Measurements from ENCODE around the gene CLDN19. TPM values are rescaled to one million over a fixed set of nuclear protein-coding genes. Genes with fewer than 3 reads are reported as not detected.
A peak's percentile ranks its signal among the peaks of the same experiment; 100 is the strongest.

The CLDN19 gene
- total RNA-seq, 1 experiment from 2014 or later = 12.5 TPM

GRCh38 chr1:42743317-42744147 lies 3.5 kb upstream of the CLDN19 start:
- Histone ChIP-seq H3K79me2 (ENCODE audit: insufficient read depth, low read length) (no peaks in the 10 kb centered on the region), H2BK5ac (ENCODE audit: insufficient read length, low read length) (no peak overlapping the region), H3K27me3 (ENCODE audit: insufficient read depth, low read length) (no peaks in the 10 kb centered on the region), H3K23ac (ENCODE audit: insufficient read length, low read depth, low read length) (no peak overlapping the region), H2AFZ (ENCODE audit: low read length) (no peak overlapping the region), H3K9me3 (ENCODE audit: control insufficient read depth, low read depth, low read length) (no peaks in the 10 kb centered on the region), H3K14ac (ENCODE audit: insufficient read depth, low read length) (no peak overlapping the region), H2BK12ac (ENCODE audit: insufficient read length, low read depth, low read length) (no peak overlapping the region), H2AK5ac (ENCODE audit: insufficient read length, low read length) (no peak overlapping the region), H2BK15ac (ENCODE audit: low read depth, low read length) (no peak overlapping the region), H2BK20ac (ENCODE audit: low read depth, low read length, poor library complexity, severe bottlenecking) (no peak overlapping the region), H3K27ac (ENCODE audit: insufficient read length, low read depth, low read length) (no peak overlapping the region), H4K20me1 (ENCODE audit: control insufficient read depth, insufficient read depth, insufficient read length) (no peaks in the 10 kb centered on the region), H4K5ac (ENCODE audit: insufficient read length, low read depth, low read length) (no peak overlapping the region), H3T11ph (ENCODE audit: low read length) (no peak overlapping the region), H2BK120ac (ENCODE audit: low read depth, low read length, poor library complexity, severe bottlenecking) (no peak overlapping the region), H4K91ac (ENCODE audit: insufficient read length, low read depth, low read length) (no peak overlapping the region), H3K79me1 (ENCODE audit: insufficient read depth, low read depth, low read length, poor library complexity, severe bottlenecking) (no peaks in the 10 kb centered on the region), H3K56ac (ENCODE audit: insufficient read length, low read depth, low read length) (no peak overlapping the region), H3K9ac (ENCODE audit: extremely low read depth, insufficient read length, low read length) (no peak overlapping the region), H3K4me1 (ENCODE audit: insufficient read depth, low read length) (no peaks in the 10 kb centered on the region; the same call in 1 of the 2 replicates), H3K4me2 (ENCODE audit: insufficient read depth, insufficient read length, low read length) (no peak overlapping the region), H3K23me2 (ENCODE audit: insufficient read length, low read depth, low read length, poor library complexity, severe bottlenecking) (no peaks in the 10 kb centered on the region), H3K4ac (ENCODE audit: low read depth, low read length) (no peak overlapping the region), H4K8ac (replicated peaks; ENCODE audit: insufficient read length, low read depth, low read length) (no peak overlapping the region), H3K18ac (ENCODE audit: insufficient read length, low read depth, low read length) (no peak overlapping the region)
- H3K4me3 Mint-ChIP-seq = no peak overlapping the region
- TF ChIP-seq CTCF (conservative IDR thresholded peaks at IDR 0.05) = no peak
- H3K27ac Mint-ChIP-seq = peak overlapping the region in 1 of 3 experiments; percentile 50; a peak in 2 of 7 replicates
- H3K9me3 Mint-ChIP-seq = no peaks in the 10 kb centered on the region
- WGBS (ENCODE audit: extremely low coverage, insufficient read length, low lambda C conversion rate) = no CpG with 5 or more reads among the region's 21 CpGs
- no peaks in the 10 kb centered on the region; the same call in 1 of the 2 replicates for H3K27me3 Mint-ChIP-seq (ENCODE audit: low read depth)
- DNase-seq = peak; percentile 23
- H3K36me3 Mint-ChIP-seq (ENCODE audit: insufficient read depth in 1 of 3, low read depth in 3 of 3) = peaks cover 8 to 24% (median 24%) of the 10 kb centered on the region in 3 experiments; a peak in 6 of 7 replicates
- peaks cover 43 to 45% of the 10 kb centered on the region in 2 experiments for H3K4me1 Mint-ChIP-seq

Measured in H9 (cell line).